Naive thymus-derived CD4-positive, alpha-beta T cell (primary cell): ENCODE data around the gene MTOR. TPM values are rescaled to one million over a fixed set of nuclear protein-coding genes. Genes with fewer than 3 reads are reported as not detected.
A peak's percentile ranks its signal among the peaks of the same experiment; 100 is the strongest.

Source experiments
- ATAC-seq: fragments of 150-1000 bp; cut with Tn5 transposase; 2 replicates; pipeline ENCODE4 v1.10.0; 2021; ENCODE audit warnings: mild to moderate bottlenecking, moderate library complexity
- CTCF ChIA-PET: fragments of 350-600 bp; sonication (Branson Sonifier 250); formaldehyde crosslinking; loops from one replicate; lab custom pipeline; 2021; ENCODE audit warnings: antibody characterized with exemption; lab: Charles Lee
- POLR2A ChIA-PET: fragments of 350-600 bp; sonication (Branson Sonifier 250); formaldehyde crosslinking; loops from one replicate; lab custom pipeline; 2021; ENCODE audit warnings: antibody characterized with exemption, inconsistent platforms; lab: Charles Lee
- DNase-seq, 9 donors: peaks; one replicate each; pipeline versions ENCODE4 v3.0.0 to v3.0.0-alpha.2; 2020 to 2022; ENCODE audit warnings: mixed read lengths in 1 of 9
- H3K27ac ChIP-seq: one replicate; pipeline ENCODE4 v1.7.0; 2013; ENCODE audit warnings: mild to moderate bottlenecking, low read depth, low read length, moderate library complexity
- H3K27me3 ChIP-seq, 2 donors: one replicate each; pipeline ENCODE4 v1.7.0; 2013; ENCODE audit warnings: low read length in 2 of 2, mild to moderate bottlenecking in 2 of 2, moderate library complexity in 2 of 2; ENCODE audit not compliant: control insufficient read depth in 2 of 2, insufficient read depth in 2 of 2
- H3K36me3 ChIP-seq, 3 experiments: 1 replicate in 2 of 3; 2 replicates in 1 of 3; pipeline ENCODE4 v1.7.0; 2013; ENCODE audit warnings: low read length in 3 of 3, mild to moderate bottlenecking in 3 of 3, moderate library complexity in 1 of 3; ENCODE audit not compliant: insufficient read depth in 3 of 3, control insufficient read depth in 2 of 3
- H3K4me1 ChIP-seq, 2 donors: one replicate each; pipeline ENCODE4 v1.7.0; 2013; ENCODE audit warnings: low read length in 2 of 2, mild to moderate bottlenecking in 2 of 2, moderate library complexity in 1 of 2; ENCODE audit not compliant: control insufficient read depth in 2 of 2, insufficient read depth in 2 of 2
- H3K4me3 ChIP-seq: 2 replicates; pipeline ENCODE4 v1.7.0; 2013; ENCODE audit warnings: mild to moderate bottlenecking, low read length
- H3K9me3 ChIP-seq, 3 experiments: 1 replicate in 2 of 3; 2 replicates in 1 of 3; pipeline ENCODE4 v1.7.0; 2013; ENCODE audit warnings: low read length in 3 of 3; ENCODE audit not compliant: control insufficient read depth in 2 of 3
- H3K27ac Mint-ChIP-seq, 9 donors: one replicate each; pipeline ENCODE4 v1.8.0; 2020 to 2022; ENCODE audit warnings: mixed read lengths in 9 of 9, mild to moderate bottlenecking in 8 of 9, moderate library complexity in 5 of 9, inconsistent platforms in 2 of 9
- H3K27me3 Mint-ChIP-seq, 5 donors: one replicate each; pipeline ENCODE4 v1.8.0; 2021 to 2022; ENCODE audit warnings: mixed read lengths in 5 of 5, mild to moderate bottlenecking in 1 of 5
- H3K36me3 Mint-ChIP-seq, 5 donors: one replicate each; pipeline ENCODE4 v1.8.0; 2020 to 2022; ENCODE audit warnings: mixed read lengths in 5 of 5, mild to moderate bottlenecking in 3 of 5, inconsistent platforms in 1 of 5
- H3K4me1 Mint-ChIP-seq, 7 donors: one replicate each; pipeline ENCODE4 v1.8.0; 2020 to 2022; ENCODE audit warnings: mixed read lengths in 7 of 7, mild to moderate bottlenecking in 3 of 7, inconsistent platforms in 1 of 7
- H3K4me3 Mint-ChIP-seq, 10 donors: one replicate each; pipeline ENCODE4 v1.8.0; 2020 to 2022; ENCODE audit warnings: mild to moderate bottlenecking in 10 of 10, mixed read lengths in 10 of 10, moderate library complexity in 6 of 10, inconsistent platforms in 2 of 10
- H3K9me3 Mint-ChIP-seq, 11 donors: one replicate each; pipeline ENCODE4 v1.8.0; 2020 to 2022; ENCODE audit warnings: mixed read lengths in 11 of 11, mild to moderate bottlenecking in 4 of 11, inconsistent platforms in 1 of 11, moderate library complexity in 1 of 11
- intact Hi-C, 2 donors: fragments of 100-400 bp; cut with micrococcal nuclease; formaldehyde crosslinking; loops; one replicate each; pipeline ENCODE4 v1.15.1; 2023
- polyA plus RNA-seq, 2 donors: library from polyadenylated mRNA; unstranded; fragments of 300-500 nt; fragmentation: Illumina TruSeq; gene quantifications; one replicate each; pipeline ENCODE4 v1.2.3, GENCODE V29; 2021
- total RNA-seq, 6 experiments: library from RNA in 5 of 6; stranded (reverse) in 5 of 6; gene quantifications; 1 replicate in 5 of 6; 2 replicates in 1 of 6; pipeline ENCODE4 v1.2.3 and lab custom pipeline; 2021 to 2026

Gene MTOR
- total and polyA plus RNA-seq, 7 experiments from 2014 or later: 4.8 to 47.9 (median 44.8) TPM

- Histone ChIP-seq H3K4me1 (peaks cover 6 to 10% of the 10 kb centered on the region in 2 donors), H3K36me3 (peaks cover 0 to 5% (median 0%) of the 10 kb centered on the region in 3 experiments), H3K9me3 (no peaks in the 10 kb centered on the region), H3K27me3 (no peaks in the 10 kb centered on the region), H3K4me3 (no peak overlapping the region), H3K27ac (no peak overlapping the region)
- ChIA-PET POLR2A (interaction anchor here (0.6 to 1.1 kb wide), 3 partner anchors 23 to 384 kb away, joined by 3 read pairs; no protein-coding TSS in a partner anchor), CTCF (interaction anchor here (0.6 to 0.7 kb wide), 2 partner anchors 24 to 48 kb away, joined by 4 to 5 read pairs; no protein-coding TSS in a partner anchor)
- Mint-ChIP-seq H3K4me1 (peaks cover 4 to 17% (median 10%) of the 10 kb centered on the region in 7 donors), H3K4me3 (no peak overlapping the region), H3K27me3 (peaks cover 0 to 13% (median 0%) of the 10 kb centered on the region in 5 donors), H3K36me3 (no peaks in the 10 kb centered on the region), H3K27ac (no peak overlapping the region), H3K9me3 (no peaks in the 10 kb centered on the region)
- intact Hi-C loops: no loop called here
- DNase-seq (no peak), ATAC-seq (no peak)
These were observed 4.1 kb upstream of the MTOR start for GRCh38 chr1:11266268-11267074.

- no peak overlapping the region for H3K27ac ChIP-seq
- H3K4me3 ChIP-seq: no peak overlapping the region
- intact Hi-C loops: no loop called here
- Mint-ChIP-seq H3K36me3 (peaks cover 13 to 58% (median 25%) of the 10 kb centered on the region in 5 donors), H3K4me1 (peaks cover 5 to 13% (median 10%) of the 10 kb centered on the region in 7 donors), H3K27me3 (no peaks in the 10 kb centered on the region), H3K4me3 (no peak overlapping the region), H3K27ac (no peak overlapping the region), H3K9me3 (no peaks in the 10 kb centered on the region)
- DNase-seq: no peak
- POLR2A ChIA-PET: no interaction called here
- no peaks in the 10 kb centered on the region for H3K27me3 ChIP-seq
- peaks cover 25 to 82% (median 36%) of the 10 kb centered on the region in 3 experiments for H3K36me3 ChIP-seq
- CTCF ChIA-PET: interaction anchor here (1.7 to 2.7 kb wide), 2 partner anchors 15 to 40 kb away, joined by 6 read pairs; no protein-coding TSS in a partner anchor
- no peaks in the 10 kb centered on the region for H3K9me3 ChIP-seq
- H3K4me1 ChIP-seq: peaks cover 2% of the 10 kb centered on the region in 2 donors
- ATAC-seq: no peak
These were observed 6.1 kb downstream of the MTOR start for GRCh38 chr1:11256299-11256698.

DNA sequence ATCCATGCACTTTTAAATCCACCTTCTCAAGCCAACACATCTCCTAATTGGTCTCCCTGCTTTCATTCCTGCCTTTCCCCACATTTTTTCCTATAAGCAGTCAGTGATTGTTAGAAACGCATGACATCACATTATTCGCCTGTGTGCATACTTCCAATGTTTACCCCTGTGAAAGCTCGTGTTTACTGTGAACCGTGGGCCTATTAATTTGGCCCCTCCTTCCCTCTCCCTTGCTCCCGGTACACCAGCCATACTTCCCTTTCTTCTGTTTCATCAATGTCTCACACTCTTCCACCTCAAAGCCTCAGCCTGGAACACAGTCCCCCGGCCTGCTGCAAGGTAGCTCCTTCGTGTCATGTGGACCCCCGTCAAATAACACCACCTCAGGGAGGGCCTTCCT lies 9.1 kb downstream of the MTOR start:
- peak overlapping the region in 2 of 9 donors; percentile 27 to 53 for H3K27ac Mint-ChIP-seq

GRCh38 chr1:11252538-11252937 lies 9.8 kb downstream of the MTOR start:
- intact Hi-C loops: no loop called here
- H3K9me3 ChIP-seq: no peaks in the 10 kb centered on the region

More for the DNA sequence above, 9.1 kb downstream of the MTOR start:
- ATAC-seq: no peak
- DNase-seq: no peak
- Mint-ChIP-seq H3K27me3 (no peaks in the 10 kb centered on the region), H3K4me1 (peaks cover 0 to 15% (median 4%) of the 10 kb centered on the region in 7 donors), H3K36me3 (peaks cover 24 to 56% (median 34%) of the 10 kb centered on the region in 5 donors), H3K4me3 (no peak overlapping the region), H3K9me3 (no peaks in the 10 kb centered on the region)
- Histone ChIP-seq H3K27ac (no peak overlapping the region), H3K36me3 (peaks cover 26 to 79% (median 28%) of the 10 kb centered on the region in 3 experiments), H3K27me3 (no peaks in the 10 kb centered on the region), H3K4me3 (no peak overlapping the region), H3K9me3 (no peaks in the 10 kb centered on the region), H3K4me1 (no peaks in the 10 kb centered on the region)
- CTCF ChIA-PET: no interaction called here
- intact Hi-C loops: no loop called here
- POLR2A ChIA-PET: interaction anchor here (0.5 to 1.4 kb wide), 3 partner anchors 8 to 51 kb away, joined by 3 to 4 read pairs (median 4); partner anchors contain the start of gene MTOR

DNA sequence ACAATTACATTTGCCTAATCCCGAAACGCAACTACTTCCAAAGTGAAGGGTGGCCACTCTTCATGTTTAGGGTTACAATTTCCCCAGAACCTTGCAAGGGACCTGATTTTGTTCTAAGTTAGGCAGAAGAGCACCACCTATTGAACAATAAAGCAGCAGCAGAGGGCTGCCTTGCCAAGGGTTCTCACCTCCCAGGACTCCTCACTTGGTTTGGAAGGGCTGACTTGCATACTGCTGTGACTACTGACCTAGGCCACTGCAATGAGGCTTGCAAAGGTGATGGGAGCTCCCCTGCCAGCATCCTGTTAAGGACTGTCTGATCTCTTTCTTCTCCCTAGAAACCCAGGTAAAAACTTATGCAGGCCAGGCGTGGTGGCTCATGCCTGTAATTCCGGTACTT lies 14.2 kb downstream of the MTOR start:
- peaks cover 15 to 43% (median 20%) of the 10 kb centered on the region in 5 donors for H3K36me3 Mint-ChIP-seq
- peak overlapping the region in 1 of 9 donors; percentile 12 for H3K27ac Mint-ChIP-seq
- H3K4me3 Mint-ChIP-seq: no peak overlapping the region
- H3K9me3 ChIP-seq: no peaks in the 10 kb centered on the region
- H3K9me3 Mint-ChIP-seq: no peaks in the 10 kb centered on the region
- no peaks in the 10 kb centered on the region for H3K27me3 ChIP-seq
- ATAC-seq: no peak
- ChIA-PET POLR2A (interaction anchor here (1.1 kb wide), 1 partner anchor 10 kb away, joined by 5 read pairs; no protein-coding TSS in a partner anchor), CTCF (interaction anchor here (1.0 to 1.4 kb wide), 2 partner anchors 23 to 48 kb away, joined by 3 read pairs; no protein-coding TSS in a partner anchor)
- no peaks in the 10 kb centered on the region for H3K27me3 Mint-ChIP-seq
- no peak overlapping the region for H3K4me3 ChIP-seq
- intact Hi-C loops: no loop called here
- peaks cover 9 to 72% (median 19%) of the 10 kb centered on the region in 3 experiments for H3K36me3 ChIP-seq
- no peak overlapping the region for H3K27ac ChIP-seq
- H3K4me1 Mint-ChIP-seq: peaks cover 0 to 20% (median 4%) of the 10 kb centered on the region in 7 donors
- DNase-seq: no peak
- peaks cover 0 to 7% of the 10 kb centered on the region in 2 donors for H3K4me1 ChIP-seq

More at GRCh38 chr1:11252538-11252937, 9.8 kb downstream of the MTOR start:
- peak overlapping the region in 1 of 9 donors; percentile 14 for H3K27ac Mint-ChIP-seq
- no peaks in the 10 kb centered on the region for H3K4me1 ChIP-seq
- no peak overlapping the region for H3K27ac ChIP-seq
- peaks cover 21 to 79% (median 22%) of the 10 kb centered on the region in 3 experiments for H3K36me3 ChIP-seq
- ChIA-PET CTCF (interaction anchor here (0.5 kb wide), 1 partner anchor 822 kb away, joined by 3 read pairs; no protein-coding TSS in a partner anchor), POLR2A (interaction anchor here (0.5 to 1.4 kb wide), 2 partner anchors 8 to 52 kb away, joined by 4 read pairs; no protein-coding TSS in a partner anchor)
- H3K4me1 Mint-ChIP-seq: peaks cover 0 to 15% (median 4%) of the 10 kb centered on the region in 7 donors
- H3K36me3 Mint-ChIP-seq: peaks cover 25 to 58% (median 34%) of the 10 kb centered on the region in 5 donors
- H3K4me3 ChIP-seq: no peak overlapping the region
- H3K9me3 Mint-ChIP-seq: no peaks in the 10 kb centered on the region
- DNase-seq: no peak
- no peak overlapping the region for H3K4me3 Mint-ChIP-seq
- no peaks in the 10 kb centered on the region for H3K27me3 Mint-ChIP-seq
- no peak for ATAC-seq
- H3K27me3 ChIP-seq: no peaks in the 10 kb centered on the region

GRCh38 chr1:11245904-11246719 lies 16.2 kb downstream of the MTOR start:
- ChIA-PET CTCF (interaction anchor here (0.7 to 0.8 kb wide), 2 partner anchors 11 to 74 kb away, joined by 3 to 4 read pairs; no protein-coding TSS in a partner anchor), POLR2A (interaction anchor here (1.8 kb wide), 1 partner anchor 17 kb away, joined by 4 read pairs; the partner anchor contains the start of gene MTOR)
- no peaks in the 10 kb centered on the region for H3K9me3 Mint-ChIP-seq
- peaks cover 0 to 7% of the 10 kb centered on the region in 2 donors for H3K4me1 ChIP-seq
- DNase-seq: no peak
- intact Hi-C loops: loop anchor here in 1 of 2 donors (2.0 kb wide), 1 partner anchor 75 kb away; no protein-coding TSS in a partner anchor
- H3K27ac ChIP-seq: no peak overlapping the region
- H3K27me3 ChIP-seq: no peaks in the 10 kb centered on the region
- no peaks in the 10 kb centered on the region for H3K27me3 Mint-ChIP-seq
- no peak overlapping the region for H3K4me3 ChIP-seq
- H3K27ac Mint-ChIP-seq: peak overlapping the region in 7 of 9 donors; percentile 3 to 64 (median 43)
- H3K9me3 ChIP-seq: no peaks in the 10 kb centered on the region
- peaks cover 4 to 20% (median 9%) of the 10 kb centered on the region in 7 donors for H3K4me1 Mint-ChIP-seq
- H3K4me3 Mint-ChIP-seq: no peak overlapping the region
- H3K36me3 ChIP-seq: peaks cover 0 to 68% (median 13%) of the 10 kb centered on the region in 3 experiments
- H3K36me3 Mint-ChIP-seq: peaks cover 15 to 37% (median 18%) of the 10 kb centered on the region in 5 donors
- ATAC-seq: peak; percentile 41
